CD4-positive, alpha-beta T cell treated with Interleukin-15 for 1 hour (primary cell): ENCODE results near the gene GALNT1.

ENCODE experiments used
- DNase-seq: peaks from one replicate; pipeline ENCODE4 v3.0.0-alpha.2; 2020

The GALNT1 gene

GRCh38 chr18:35682281-35682867 is 100.8 kb downstream of the GALNT1 start:
- no peak for DNase-seq

- DNase-seq, result no peak
Observed at GRCh38 chr18:35683021-35683420, 101.5 kb downstream of the GALNT1 start.

- DNase-seq, result no peak
Observed at GRCh38 chr18:35688757-35689156, 107.2 kb downstream of the GALNT1 start.

GRCh38 chr18:35689728-35690127 is 108.2 kb downstream of the GALNT1 start:
- no peak for DNase-seq

GRCh38 chr18:35691625-35692024 is 110.1 kb downstream of the GALNT1 start:
- DNase-seq, result no peak

- DNase-seq, result no peak
Observed at GRCh38 chr18:35692866-35693265, 111.3 kb downstream of the GALNT1 start.

- no peak for DNase-seq
Observed at GRCh38 chr18:35693829-35694228, 112.3 kb downstream of the GALNT1 start.

- DNase-seq, result no peak
Observed at GRCh38 chr18:35694808-35695207, 113.3 kb downstream of the GALNT1 start.

- no peak for DNase-seq
Observed at GRCh38 chr18:35695384-35695783, 113.8 kb downstream of the GALNT1 start.

GRCh38 chr18:35695803-35696202 is 114.3 kb downstream of the GALNT1 start:
- DNase-seq, result no peak

GRCh38 chr18:35696307-35696706 is 114.8 kb downstream of the GALNT1 start:
- no peak for DNase-seq

GRCh38 chr18:35697869-35698268 is 116.3 kb downstream of the GALNT1 start:
- DNase-seq, result no peak

GRCh38 chr18:35703043-35703688 is 121.6 kb downstream of the GALNT1 start:
- no peak for DNase-seq

GRCh38 chr18:35705988-35706387 is 124.4 kb downstream of the GALNT1 start:
- DNase-seq, result no peak

- no peak for DNase-seq
Observed at GRCh38 chr18:35707247-35707646, 125.7 kb downstream of the GALNT1 start.

- no peak for DNase-seq
Observed at GRCh38 chr18:35707674-35708073, 126.1 kb downstream of the GALNT1 start.

GRCh38 chr18:35710581-35710980 is 129.0 kb downstream of the GALNT1 start:
- no peak for DNase-seq

- no peak for DNase-seq
Observed at GRCh38 chr18:35711227-35711626, 129.7 kb downstream of the GALNT1 start.

GRCh38 chr18:35713545-35713944 is 132.0 kb downstream of the GALNT1 start:
- DNase-seq, result no peak

GRCh38 chr18:35714539-35714938 is 133.0 kb downstream of the GALNT1 start:
- DNase-seq, result no peak

GRCh38 chr18:35715139-35715538 is 133.6 kb downstream of the GALNT1 start:
- no peak for DNase-seq

- no peak for DNase-seq
Observed at GRCh38 chr18:35716169-35716831, 134.8 kb downstream of the GALNT1 start.

GRCh38 chr18:35717182-35717581 is 135.6 kb downstream of the GALNT1 start:
- no peak for DNase-seq

- no peak for DNase-seq
Observed at GRCh38 chr18:35721431-35722081, 140.0 kb downstream of the GALNT1 start.
